Measurements from ENCODE around the gene SPTB.
A peak's percentile ranks its signal among the peaks of the same experiment; 100 is the strongest.

The SPTB gene

DNA sequence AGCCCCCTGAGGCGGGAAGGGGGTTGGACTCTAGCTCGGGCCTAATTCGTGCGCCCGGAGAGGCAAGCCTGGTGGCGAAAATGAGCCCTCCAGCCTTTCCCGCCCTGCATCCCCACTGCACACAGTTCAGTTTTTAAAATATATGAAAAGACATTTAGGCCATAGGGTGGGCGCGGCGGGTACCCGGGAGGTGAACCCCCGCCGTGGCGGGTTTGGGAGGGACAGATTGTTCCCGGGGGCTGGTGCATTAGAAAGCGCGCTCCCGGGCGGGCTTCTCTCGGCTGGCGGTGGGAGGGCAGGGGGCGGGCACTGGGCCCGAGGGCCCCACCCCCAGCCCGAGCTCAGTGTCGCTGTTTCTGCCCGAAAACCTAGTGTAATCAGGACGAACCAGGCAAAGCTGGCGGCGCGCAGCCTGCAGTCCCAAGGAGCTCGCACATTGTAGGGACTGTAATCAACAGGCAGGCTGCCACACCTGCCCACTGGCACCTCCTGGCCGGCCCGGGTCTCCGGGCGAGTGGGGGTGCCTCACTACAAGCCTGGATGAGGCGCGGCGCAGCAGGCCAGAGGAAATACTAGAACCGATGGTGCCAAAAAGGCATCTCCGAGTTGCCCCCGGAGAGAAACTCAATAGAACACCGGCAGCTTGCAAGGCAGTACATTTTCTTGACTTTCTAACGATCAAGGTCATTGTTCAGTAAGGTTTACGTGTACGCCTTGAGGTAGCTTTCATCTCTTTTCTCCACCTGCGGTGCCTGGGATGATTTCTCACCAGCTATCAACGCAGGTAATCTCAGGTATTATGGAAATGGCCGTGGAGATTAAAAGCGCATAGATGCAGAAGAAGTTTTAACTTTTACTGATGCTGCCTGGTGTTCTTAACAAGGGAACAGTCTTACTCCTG, 764 bp upstream of the SPTB start (continued):
- peak; percentile 42; the same call in 1 of the 2 replicates for TF ChIP-seq PRDM1 (tag by site-specific recombination; IDR thresholded peaks at IDR 0.05)
- peak; percentile 74 for TF ChIP-seq GLIS2 (tag by site-specific recombination; IDR thresholded peaks at IDR 0.05)
- no peak for TF ChIP-seq HOXC10 (CRISPR knock-in tag; IDR thresholded peaks at IDR 0.05)
- peak; percentile 61 for TF ChIP-seq SP2 (tag by site-specific recombination; IDR thresholded peaks at IDR 0.05)
- TF ChIP-seq SCRT2 (tag by site-specific recombination; IDR thresholded peaks at IDR 0.05) = peak; percentile 78
- peak; percentile 61; the same call in 1 of the 2 replicates for TF ChIP-seq ZBTB17 (tag by site-specific recombination; IDR thresholded peaks at IDR 0.05)
- TF ChIP-seq, protein P1, sequence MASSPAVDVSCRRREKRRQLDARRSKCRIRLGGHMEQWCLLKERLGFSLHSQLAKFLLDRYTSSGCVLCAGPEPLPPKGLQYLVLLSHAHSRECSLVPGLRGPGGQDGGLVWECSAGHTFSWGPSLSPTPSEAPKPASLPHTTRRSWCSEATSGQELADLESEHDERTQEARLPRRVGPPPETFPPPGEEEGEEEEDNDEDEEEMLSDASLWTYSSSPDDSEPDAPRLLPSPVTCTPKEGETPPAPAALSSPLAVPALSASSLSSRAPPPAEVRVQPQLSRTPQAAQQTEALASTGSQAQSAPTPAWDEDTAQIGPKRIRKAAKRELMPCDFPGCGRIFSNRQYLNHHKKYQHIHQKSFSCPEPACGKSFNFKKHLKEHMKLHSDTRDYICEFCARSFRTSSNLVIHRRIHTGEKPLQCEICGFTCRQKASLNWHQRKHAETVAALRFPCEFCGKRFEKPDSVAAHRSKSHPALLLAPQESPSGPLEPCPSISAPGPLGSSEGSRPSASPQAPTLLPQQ (tag by site-specific recombination; IDR thresholded peaks at IDR 0.05) = peak; percentile 35; the same call in 1 of the 2 replicates
- TF ChIP-seq PATZ1 (tag by site-specific recombination; IDR thresholded peaks at IDR 0.05) = peak; percentile 71
- TF ChIP-seq ZBTB8A (tag by site-specific recombination; IDR thresholded peaks at IDR 0.05) = peak; percentile 92
- 0 out of 2 replicates have a peak, but pooled peaks have one; percentile 35 for TF ChIP-seq ZNF660 (tag by site-specific recombination; IDR thresholded peaks at IDR 0.05)

- Histone ChIP-seq H3K4me3 (ENCODE audit: low read depth, low read length) (peak overlapping the region; percentile 64), H3K9me3 (ENCODE audit: control insufficient read depth, insufficient read depth, low read depth, low read length) (no peaks in the 10 kb centered on the region), H3K4me1 (ENCODE audit: control insufficient read depth, insufficient read depth, low read length) (no peaks in the 10 kb centered on the region), H3K36me3 (ENCODE audit: control insufficient read depth in 2 of 2, insufficient read depth in 1 of 2, low read length in 2 of 2) (no peaks in the 10 kb centered on the region), H3K27ac (ENCODE audit: extremely low read depth, low read depth, low read length) (peak overlapping the region; percentile 60; the same call in 1 of the 2 replicates)
- ChIA-PET POLR2A (interaction anchor here (0.7 to 1.7 kb wide), 7 partner anchors 13 to 172 kb away, joined by 3 to 7 read pairs (median 3); partner anchors contain the start of gene FNTB), CTCF (interaction anchor here (0.6 to 7.5 kb wide), 11 partner anchors 12 to 259 kb away, joined by 3 to 89 read pairs (median 3); no protein-coding TSS in a partner anchor)
- no peak for TF ChIP-seq ZNF169 (tag by site-specific recombination; IDR thresholded peaks at IDR 0.05)
- TF ChIP-seq TRIM28 (IDR thresholded peaks at IDR 0.05; ENCODE audit: borderline replicate concordance, low read length) = no peak
- no peak for TF ChIP-seq ZNF76 (tag by site-specific recombination; IDR thresholded peaks at IDR 0.05; ENCODE audit: borderline replicate concordance, low read depth)
- TF ChIP-seq ZNF366 (tag by site-specific recombination; conservative IDR thresholded peaks at IDR 0.05) = peak; percentile 37; the same call in 1 of the 2 replicates
- TF ChIP-seq, protein P2, sequence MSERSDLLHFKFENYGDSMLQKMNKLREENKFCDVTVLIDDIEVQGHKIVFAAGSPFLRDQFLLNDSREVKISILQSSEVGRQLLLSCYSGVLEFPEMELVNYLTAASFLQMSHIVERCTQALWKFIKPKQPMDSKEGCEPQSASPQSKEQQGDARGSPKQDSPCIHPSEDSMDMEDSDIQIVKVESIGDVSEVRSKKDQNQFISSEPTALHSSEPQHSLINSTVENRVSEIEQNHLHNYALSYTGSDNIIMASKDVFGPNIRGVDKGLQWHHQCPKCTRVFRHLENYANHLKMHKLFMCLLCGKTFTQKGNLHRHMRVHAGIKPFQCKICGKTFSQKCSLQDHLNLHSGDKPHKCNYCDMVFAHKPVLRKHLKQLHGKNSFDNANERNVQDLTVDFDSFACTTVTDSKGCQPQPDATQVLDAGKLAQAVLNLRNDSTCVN (tag by site-specific recombination; optimal IDR thresholded peaks at IDR 0.05) = peak; percentile 69
- no peak for TF ChIP-seq ZNF302 (tag by site-specific recombination; IDR thresholded peaks at IDR 0.05; ENCODE audit: low read depth)
- no peak for TF ChIP-seq SCRT1 (tag by site-specific recombination; IDR thresholded peaks at IDR 0.05; ENCODE audit: borderline replicate concordance)
- peak; percentile 78 for TF ChIP-seq ZBTB20 (tag by site-specific recombination; IDR thresholded peaks at IDR 0.05)
- TF ChIP-seq ZNF600 (tag by site-specific recombination; IDR thresholded peaks at IDR 0.05) = no peak
- peak; percentile 68 for TF ChIP-seq ZNF335 (tag by site-specific recombination; conservative IDR thresholded peaks at IDR 0.05)
- no peak for TF ChIP-seq ZBTB49 (tag by site-specific recombination; IDR thresholded peaks at IDR 0.05; ENCODE audit: low read depth)
- TF ChIP-seq, protein P3, sequence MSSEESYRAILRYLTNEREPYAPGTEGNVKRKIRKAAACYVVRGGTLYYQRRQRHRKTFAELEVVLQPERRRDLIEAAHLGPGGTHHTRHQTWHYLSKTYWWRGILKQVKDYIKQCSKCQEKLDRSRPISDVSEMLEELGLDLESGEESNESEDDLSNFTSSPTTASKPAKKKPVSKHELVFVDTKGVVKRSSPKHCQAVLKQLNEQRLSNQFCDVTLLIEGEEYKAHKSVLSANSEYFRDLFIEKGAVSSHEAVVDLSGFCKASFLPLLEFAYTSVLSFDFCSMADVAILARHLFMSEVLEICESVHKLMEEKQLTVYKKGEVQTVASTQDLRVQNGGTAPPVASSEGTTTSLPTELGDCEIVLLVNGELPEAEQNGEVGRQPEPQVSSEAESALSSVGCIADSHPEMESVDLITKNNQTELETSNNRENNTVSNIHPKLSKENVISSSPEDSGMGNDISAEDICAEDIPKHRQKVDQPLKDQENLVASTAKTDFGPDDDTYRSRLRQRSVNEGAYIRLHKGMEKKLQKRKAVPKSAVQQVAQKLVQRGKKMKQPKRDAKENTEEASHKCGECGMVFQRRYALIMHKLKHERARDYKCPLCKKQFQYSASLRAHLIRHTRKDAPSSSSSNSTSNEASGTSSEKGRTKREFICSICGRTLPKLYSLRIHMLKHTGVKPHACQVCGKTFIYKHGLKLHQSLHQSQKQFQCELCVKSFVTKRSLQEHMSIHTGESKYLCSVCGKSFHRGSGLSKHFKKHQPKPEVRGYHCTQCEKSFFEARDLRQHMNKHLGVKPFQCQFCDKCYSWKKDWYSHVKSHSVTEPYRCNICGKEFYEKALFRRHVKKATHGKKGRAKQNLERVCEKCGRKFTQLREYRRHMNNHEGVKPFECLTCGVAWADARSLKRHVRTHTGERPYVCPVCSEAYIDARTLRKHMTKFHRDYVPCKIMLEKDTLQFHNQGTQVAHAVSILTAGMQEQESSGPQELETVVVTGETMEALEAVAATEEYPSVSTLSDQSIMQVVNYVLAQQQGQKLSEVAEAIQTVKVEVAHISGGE (tag by site-specific recombination; conservative IDR thresholded peaks at IDR 0.05; ENCODE audit: low read depth) = peak; percentile 56; the same call in 1 of the 2 replicates
- peak; percentile 95 for TF ChIP-seq ZNF423 (tag by site-specific recombination; IDR thresholded peaks at IDR 0.05)
- no peak for TF ChIP-seq ZNF624 (tag by site-specific recombination; IDR thresholded peaks at IDR 0.05)
Observed at GRCh38 chr14:64878837-64879634, 671 bp downstream of the SPTB start.

Data from HEK293 (cell line).